22Rv1 (cell line): ENCODE measurements around the gene PPP6R2.

Experiments used
- H3K27ac ChIP-seq: fragments of 450-650 bp; 2 replicates; pipeline ENCODE4 v1.5.1; 2017
- CTCF ChIP-seq: fragments of 450-650 bp; IDR thresholded peaks from 2 replicates; pipeline ENCODE4 v1.5.1; 2017; ENCODE audit warnings: mild to moderate bottlenecking
- ZFX ChIP-seq: fragments of 450-650 bp; IDR thresholded peaks from 2 replicates; pipeline ENCODE4 v1.6.1; 2017; ENCODE audit warnings: antibody characterized with exemption, borderline replicate concordance

Gene PPP6R2

GRCh38 chr22:50474710-50475651, 131.9 kb downstream of the PPP6R2 start, which contains the start of gene SBF1:
SBF1 (minus strand) TSS chr22:50475035; CDS start chr22:50474840, 195 bp downstream.
- TF ChIP-seq CTCF (no peak), ZFX (no peak)

GRCh38 chr22:50475652-50476002, 132.5 kb downstream of the PPP6R2 start:
- TF ChIP-seq CTCF (no peak), ZFX (no peak)
- peak overlapping the region; percentile 69 for H3K27ac ChIP-seq

More at GRCh38 chr22:50474710-50475651, 131.9 kb downstream of the PPP6R2 start, which contains the start of gene SBF1:
- H3K27ac ChIP-seq = peak within 1 kb of the TSS; percentile 69

DNA sequence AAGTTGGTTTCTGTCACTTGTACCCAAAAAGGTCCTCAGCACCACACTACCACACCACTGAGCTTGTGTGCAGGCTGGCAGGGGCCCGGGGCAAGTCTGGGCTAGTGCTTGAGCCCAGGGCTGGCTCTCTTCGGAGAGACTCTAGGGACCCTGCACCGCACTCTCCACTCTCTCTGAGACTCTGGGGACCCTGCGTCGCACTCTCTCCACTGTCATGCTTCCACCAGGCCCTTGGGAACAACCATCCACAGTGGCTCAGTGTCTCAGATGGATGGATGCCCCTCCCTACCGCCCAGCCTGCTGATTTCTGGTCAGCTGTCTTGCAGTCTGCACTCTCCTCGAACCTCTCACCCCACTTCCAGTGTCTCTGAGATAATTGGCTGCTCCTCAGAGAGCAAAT, 133.7 kb downstream of the PPP6R2 start:
- TF ChIP-seq ZFX (no peak), CTCF (no peak)
- H3K27ac ChIP-seq = peak overlapping the region; percentile 69

DNA sequence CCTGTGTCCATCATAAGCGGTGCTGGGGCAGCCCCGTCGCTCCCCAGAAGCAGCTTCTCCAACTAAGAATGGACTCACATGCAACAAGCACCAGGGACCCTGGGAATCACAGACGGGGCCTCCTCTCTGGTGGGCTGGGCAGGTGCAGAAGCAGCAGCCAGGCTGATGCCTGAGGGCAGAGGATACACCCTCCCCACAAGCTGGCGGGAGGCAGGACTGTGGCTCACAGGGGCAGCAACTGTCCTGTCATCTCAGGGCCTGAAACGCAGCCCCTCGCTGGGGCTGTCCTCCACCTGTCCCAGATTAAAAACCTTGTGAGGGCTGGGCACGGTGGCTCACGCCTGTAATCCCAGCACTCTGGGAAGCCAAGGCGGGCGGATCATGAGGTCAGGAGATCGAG, 134.8 kb downstream of the PPP6R2 start:
- TF ChIP-seq ZFX = no peak
- no peak for TF ChIP-seq CTCF
- H3K27ac ChIP-seq = no peak overlapping the region

DNA sequence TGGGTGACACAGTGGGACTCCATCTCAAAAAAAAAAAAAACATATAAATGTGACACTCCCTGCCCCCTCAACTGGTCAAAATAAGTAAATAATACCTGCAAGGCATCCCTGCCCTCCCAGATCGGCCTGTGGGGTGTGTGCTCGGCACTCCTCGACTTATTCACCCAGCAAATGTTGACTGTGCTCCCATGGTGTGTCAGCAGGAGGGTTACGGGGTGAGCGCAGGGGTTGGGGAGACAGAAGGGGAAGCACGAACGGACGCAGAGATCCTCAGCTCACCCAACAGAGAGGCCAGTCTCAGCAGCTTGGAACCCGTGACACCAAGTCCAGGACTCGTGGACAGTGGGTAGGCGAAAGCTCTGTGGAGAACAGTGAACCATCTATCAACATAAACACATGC, 136.6 kb downstream of the PPP6R2 start:
- no peak overlapping the region for H3K27ac ChIP-seq
- TF ChIP-seq CTCF (no peak), ZFX (no peak)

- H3K27ac ChIP-seq = peak overlapping the region; percentile 95
Measured at GRCh38 chr22:50481045-50481439, 137.9 kb downstream of the PPP6R2 start.

More at GRCh38 chr22:50481045-50481439, 137.9 kb downstream of the PPP6R2 start:
- no peak for TF ChIP-seq ZFX
- TF ChIP-seq CTCF = no peak
